Glutamatergic neuron (in vitro differentiated cells): Measurements from ENCODE around the gene SLC22A8. TPM values are rescaled to one million over a fixed set of nuclear protein-coding genes. Genes with fewer than 3 reads are reported as not detected.

Source experiments
- DNase-seq: peaks from one replicate; pipeline ENCODE4 v3.0.0; 2022
- H3K27ac Mint-ChIP-seq: one replicate; pipeline ENCODE4 v1.8.0; 2020; ENCODE audit warnings: mild to moderate bottlenecking, mixed read lengths, inconsistent platforms; ENCODE audit not compliant: unreplicated experiment
- H3K27me3 Mint-ChIP-seq: one replicate; pipeline ENCODE4 v1.8.0; 2020; ENCODE audit warnings: mild to moderate bottlenecking, moderate library complexity, mixed read lengths, inconsistent platforms; ENCODE audit not compliant: unreplicated experiment
- H3K36me3 Mint-ChIP-seq: one replicate; pipeline ENCODE4 v1.8.0; 2020; ENCODE audit warnings: mild to moderate bottlenecking, mixed read lengths, inconsistent platforms; ENCODE audit not compliant: unreplicated experiment
- H3K4me1 Mint-ChIP-seq: one replicate; pipeline ENCODE4 v1.8.0; 2020; ENCODE audit warnings: mild to moderate bottlenecking, low read depth, mixed read lengths, inconsistent platforms; ENCODE audit not compliant: unreplicated experiment
- H3K4me3 Mint-ChIP-seq: one replicate; pipeline ENCODE4 v1.8.0; 2020; ENCODE audit warnings: mild to moderate bottlenecking, mixed read lengths, inconsistent platforms; ENCODE audit not compliant: unreplicated experiment
- H3K9me3 Mint-ChIP-seq: one replicate; pipeline ENCODE4 v1.8.0; 2020; ENCODE audit warnings: mild to moderate bottlenecking, moderate library complexity, mixed read lengths, inconsistent platforms; ENCODE audit not compliant: unreplicated experiment
- total RNA-seq: library from RNA; stranded (reverse); fragmentation: NEBNext Ultra II Directional; extraction: Animal tissue kit (Norgen Biotek cat#: 25700); gene quantifications from one replicate; pipeline ENCODE4 v1.2.1, GENCODE V29; 2021; ENCODE audit not compliant: unreplicated experiment
- TF ChIP-seq, protein P1 (sequence below): fragments of 200-600 bp; sonication (generic); IDR thresholded peaks from one replicate; pipeline ENCODE4 v1.5.0; 2021; ENCODE audit not compliant: partially characterized antibody, unreplicated experiment

Gene SLC22A8
- total RNA-seq, 1 donor from 2014 or later = not detected

DNA sequence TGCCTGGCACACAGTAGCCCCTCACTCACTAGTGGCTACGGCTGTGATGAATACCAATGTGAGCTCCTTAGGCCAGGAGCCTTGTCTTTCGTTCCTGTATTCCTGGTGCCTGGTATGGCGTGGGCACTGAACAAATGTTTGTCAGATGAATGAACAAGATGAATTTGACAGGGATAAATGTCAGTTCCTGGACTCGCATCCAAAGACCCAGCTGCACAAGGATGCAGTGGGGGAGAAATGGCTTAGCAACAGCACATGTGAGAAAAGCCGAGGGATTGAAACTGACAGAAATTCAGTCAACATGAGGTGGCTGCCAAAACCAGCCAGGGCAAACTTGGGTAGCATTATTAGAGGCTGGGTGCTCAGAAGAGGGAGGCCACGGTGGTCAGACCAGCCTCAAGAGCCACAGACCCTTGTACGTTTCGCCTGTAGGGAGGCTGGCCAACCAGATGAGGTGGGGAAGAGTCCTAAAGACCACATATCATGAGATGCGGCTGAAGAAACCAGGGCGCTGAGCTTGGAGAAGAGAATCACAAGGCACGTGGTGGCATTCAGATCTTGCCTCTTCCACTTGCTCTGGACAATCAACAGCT, 7.7 kb upstream of the SLC22A8 start:
- Mint-ChIP-seq H3K9me3 (peaks cover 7% of the 10 kb centered on the region), H3K27ac (no peak overlapping the region), H3K4me3 (no peak overlapping the region), H3K36me3 (no peaks in the 10 kb centered on the region), H3K27me3 (peaks cover 4% of the 10 kb centered on the region), H3K4me1 (peaks cover 16% of the 10 kb centered on the region)
- TF ChIP-seq, protein P1, sequence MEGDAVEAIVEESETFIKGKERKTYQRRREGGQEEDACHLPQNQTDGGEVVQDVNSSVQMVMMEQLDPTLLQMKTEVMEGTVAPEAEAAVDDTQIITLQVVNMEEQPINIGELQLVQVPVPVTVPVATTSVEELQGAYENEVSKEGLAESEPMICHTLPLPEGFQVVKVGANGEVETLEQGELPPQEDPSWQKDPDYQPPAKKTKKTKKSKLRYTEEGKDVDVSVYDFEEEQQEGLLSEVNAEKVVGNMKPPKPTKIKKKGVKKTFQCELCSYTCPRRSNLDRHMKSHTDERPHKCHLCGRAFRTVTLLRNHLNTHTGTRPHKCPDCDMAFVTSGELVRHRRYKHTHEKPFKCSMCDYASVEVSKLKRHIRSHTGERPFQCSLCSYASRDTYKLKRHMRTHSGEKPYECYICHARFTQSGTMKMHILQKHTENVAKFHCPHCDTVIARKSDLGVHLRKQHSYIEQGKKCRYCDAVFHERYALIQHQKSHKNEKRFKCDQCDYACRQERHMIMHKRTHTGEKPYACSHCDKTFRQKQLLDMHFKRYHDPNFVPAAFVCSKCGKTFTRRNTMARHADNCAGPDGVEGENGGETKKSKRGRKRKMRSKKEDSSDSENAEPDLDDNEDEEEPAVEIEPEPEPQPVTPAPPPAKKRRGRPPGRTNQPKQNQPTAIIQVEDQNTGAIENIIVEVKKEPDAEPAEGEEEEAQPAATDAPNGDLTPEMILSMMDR = no peak
- no peak for DNase-seq

DNA sequence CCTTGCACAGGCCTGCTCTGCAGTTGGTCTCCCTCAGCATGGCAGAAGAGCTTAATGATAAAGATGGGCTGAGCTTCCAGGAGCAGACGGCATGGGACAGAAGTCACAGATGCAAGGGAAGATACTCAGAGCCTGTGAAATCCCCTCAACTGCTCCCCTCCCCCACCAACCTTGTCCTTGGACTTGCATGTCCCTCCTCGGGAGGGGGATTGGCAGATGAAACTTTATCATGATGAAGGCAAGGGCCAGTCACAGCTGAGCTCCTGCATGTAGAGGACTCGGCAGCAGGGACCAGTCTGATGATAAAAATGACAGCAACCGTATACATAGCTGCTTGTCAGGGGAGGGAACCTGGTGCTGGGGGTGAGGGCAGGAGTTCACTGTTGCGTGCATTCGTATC, 6.8 kb upstream of the SLC22A8 start:
- Mint-ChIP-seq H3K27ac (no peak overlapping the region), H3K4me1 (peaks cover 19% of the 10 kb centered on the region), H3K27me3 (peaks cover 5% of the 10 kb centered on the region), H3K9me3 (peaks cover 7% of the 10 kb centered on the region), H3K36me3 (no peaks in the 10 kb centered on the region), H3K4me3 (no peak overlapping the region)
- no peak for DNase-seq
- TF ChIP-seq, protein P1 = no peak

DNA sequence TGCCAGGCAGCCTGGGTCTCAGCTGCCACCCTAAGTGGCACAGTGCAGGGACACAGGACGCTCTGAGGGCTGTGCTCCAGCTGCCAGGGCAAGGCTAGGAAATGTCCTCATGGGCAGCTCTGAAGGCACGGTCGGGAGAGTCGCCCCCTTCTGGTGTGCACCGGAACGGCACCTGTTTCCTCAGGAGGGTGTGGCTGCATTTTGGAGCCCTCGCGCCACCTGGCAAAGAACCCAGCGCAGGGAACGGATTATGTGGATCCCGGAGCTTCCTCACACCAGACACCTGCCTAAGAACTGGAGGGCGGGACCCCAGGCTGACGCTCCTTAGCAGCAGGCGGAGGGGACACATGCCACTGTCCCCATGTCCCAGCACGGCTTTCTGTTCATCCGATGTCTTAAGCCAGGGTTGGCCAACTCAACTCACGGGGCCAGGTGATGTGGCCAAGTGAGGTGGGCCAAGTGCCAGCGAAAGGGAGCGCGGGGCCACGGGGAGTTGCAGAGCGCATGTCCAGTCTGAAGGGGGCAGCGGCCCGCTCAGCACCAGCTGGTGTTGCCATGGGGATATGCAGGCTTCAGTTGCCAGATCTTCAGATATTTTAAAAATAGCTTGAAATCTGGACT, 5.1 kb upstream of the SLC22A8 start:
- Mint-ChIP-seq H3K27me3 (peaks cover 5% of the 10 kb centered on the region), H3K9me3 (peaks cover 7% of the 10 kb centered on the region), H3K4me1 (peaks cover 19% of the 10 kb centered on the region), H3K36me3 (no peaks in the 10 kb centered on the region), H3K4me3 (no peak overlapping the region), H3K27ac (no peak overlapping the region)
- peak; percentile 39 for DNase-seq
- TF ChIP-seq, protein P1 = peak; percentile 74

DNA sequence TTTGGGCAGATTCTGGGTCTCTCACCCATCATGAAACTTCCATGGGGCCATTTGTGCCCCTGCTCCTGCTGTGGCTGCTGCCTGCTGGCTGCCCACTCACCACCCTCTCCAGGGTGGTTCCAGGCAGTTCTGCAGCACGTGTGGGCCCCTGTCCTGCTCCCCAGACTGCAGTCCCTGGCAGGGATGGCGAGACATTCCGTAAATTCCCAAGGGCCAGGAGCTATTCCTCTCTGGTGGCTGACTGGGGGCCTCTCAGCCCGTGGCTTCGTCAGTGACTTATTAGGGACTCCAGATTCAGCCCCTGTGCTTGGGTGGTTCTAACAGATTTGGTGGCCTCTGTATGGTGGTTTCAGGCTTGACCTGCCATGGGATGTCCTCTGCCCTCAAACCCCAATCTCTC, 3.9 kb upstream of the SLC22A8 start:
- no peak for DNase-seq
- TF ChIP-seq, protein P1 = no peak
- peaks cover 10% of the 10 kb centered on the region for H3K9me3 Mint-ChIP-seq
- H3K36me3 Mint-ChIP-seq = no peaks in the 10 kb centered on the region
- H3K4me1 Mint-ChIP-seq = peaks cover 19% of the 10 kb centered on the region
- no peak overlapping the region for H3K4me3 Mint-ChIP-seq
- H3K27me3 Mint-ChIP-seq = peaks cover 9% of the 10 kb centered on the region
- no peak overlapping the region for H3K27ac Mint-ChIP-seq

DNA sequence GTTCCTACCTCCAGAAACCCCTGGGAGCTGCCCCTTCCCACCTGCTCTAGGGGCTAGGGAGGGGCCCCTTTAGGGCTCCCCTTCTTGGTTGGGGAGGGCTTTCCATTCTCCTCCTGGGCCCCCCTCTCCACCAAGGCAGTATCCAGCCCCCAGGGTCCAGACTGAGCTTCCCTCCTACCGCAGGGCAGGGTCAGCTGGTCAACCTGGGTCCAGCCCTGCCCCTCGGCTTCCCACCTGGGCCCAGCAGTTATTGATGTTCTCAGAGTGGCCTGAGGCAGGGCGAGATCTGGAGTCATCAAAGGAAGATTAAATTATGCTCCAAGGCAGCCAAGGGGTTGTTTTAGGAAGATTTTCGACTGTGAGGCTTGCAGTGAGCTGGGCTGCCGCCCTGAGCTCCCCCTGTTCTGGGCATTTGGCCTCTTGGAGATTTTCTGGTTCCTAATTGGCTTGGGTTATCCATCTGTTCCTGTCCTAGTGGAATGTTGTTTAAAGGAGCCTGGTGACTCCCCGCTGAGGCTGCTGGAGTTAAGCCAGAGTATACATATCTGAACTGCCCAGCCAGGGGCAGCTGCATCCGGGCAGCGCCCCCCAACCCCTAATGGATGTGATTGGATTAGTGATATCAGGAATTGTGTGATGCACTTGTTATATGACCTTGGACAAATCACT, 1.8 kb upstream of the SLC22A8 start:
- TF ChIP-seq, protein P1 = no peak
- no peak for DNase-seq
- Mint-ChIP-seq H3K9me3 (peaks cover 10% of the 10 kb centered on the region), H3K27me3 (peaks cover 7% of the 10 kb centered on the region), H3K4me1 (peaks cover 12% of the 10 kb centered on the region), H3K4me3 (no peak overlapping the region), H3K27ac (no peak overlapping the region), H3K36me3 (no peaks in the 10 kb centered on the region)
